Measurements from ENCODE around the gene POR.

GRCh38 chr7:76000566-76000965 is 85.6 kb downstream of the POR start:
- no peak for TF ChIP-seq CTCF (IDR thresholded peaks at IDR 0.05)
- no peak for TF ChIP-seq REST (IDR thresholded peaks at IDR 0.05; ENCODE audit: insufficient read depth in 1 of 2, low read depth in 2 of 2, low read length in 1 of 2)
- no peak for TF ChIP-seq SIN3A (IDR thresholded peaks at IDR 0.05; ENCODE audit: borderline replicate concordance, insufficient read depth, low read depth, low read length)
- TF ChIP-seq POLR2AphosphoS5 (IDR thresholded peaks at IDR 0.05; ENCODE audit: low read depth, low read length) = no peak
- no peak for TF ChIP-seq TCF7L2 (IDR thresholded peaks at IDR 0.05; ENCODE audit: low read depth, low read length)

Measured in Panc1 (cell line).